WTC11 (cell line): ENCODE results near the gene SEC22C. TPM values are rescaled to one million over a fixed set of nuclear protein-coding genes. Genes with fewer than 3 reads are reported as not detected.
A peak's percentile ranks its signal among the peaks of the same experiment; 100 is the strongest.

Experiments used
- ATAC-seq: fragments of 200-7000 bp; cut with Tn5 transposase; 2 replicates; pipeline ENCODE4 v1.10.0; 2021; ENCODE audit warnings: mild to moderate bottlenecking, moderate library complexity
- CTCF ChIA-PET: fragments of 300-600 bp; sonication (Branson Sonifier 250); formaldehyde crosslinking; loops from one replicate; lab custom pipeline; 2021; ENCODE audit warnings: antibody characterized with exemption; lab: Charles Lee
- POLR2A ChIA-PET: fragments of 350-600 bp; sonication (Branson Sonifier 250); formaldehyde crosslinking; loops from one replicate; lab custom pipeline; 2021; ENCODE audit warnings: antibody characterized with exemption; lab: Charles Lee
- DNase-seq: peaks from one replicate; pipeline ENCODE4 v3.0.0; 2021; ENCODE audit warnings: low spot score
- H3K27ac Mint-ChIP-seq: 2 replicates; pipeline ENCODE4 v1.8.0; 2021; ENCODE audit warnings: mixed read lengths
- H3K27me3 Mint-ChIP-seq: 2 replicates; pipeline ENCODE4 v1.8.0; 2021; ENCODE audit warnings: low read depth, mild to moderate bottlenecking, moderate library complexity, mixed read lengths
- H3K36me3 Mint-ChIP-seq: 2 replicates; pipeline ENCODE4 v1.8.0; 2021; ENCODE audit warnings: mixed read lengths
- H3K4me1 Mint-ChIP-seq: 2 replicates; pipeline ENCODE4 v1.8.0; 2022; ENCODE audit warnings: mixed read lengths
- H3K4me3 Mint-ChIP-seq: 2 replicates; pipeline ENCODE4 v1.8.0; 2021; ENCODE audit warnings: mild to moderate bottlenecking, moderate library complexity, mixed read lengths
- H3K9me3 Mint-ChIP-seq: 2 replicates; pipeline ENCODE4 v1.8.0; 2021; ENCODE audit warnings: mixed read lengths
- CTCF ChIP-seq: fragments of 200-600 bp; IDR thresholded peaks from 2 replicates; pipeline ENCODE4 v1.8.0; 2022; ENCODE audit warnings: antibody characterized with exemption
- E2F1 ChIP-seq: sonication (generic); formaldehyde crosslinking; IDR thresholded peaks from 2 replicates; pipeline ENCODE4 v1.8.0; 2022; ENCODE audit warnings: mild to moderate bottlenecking, missing genetic modification reagents
- EMX1 ChIP-seq: fragments of 250-450 bp; sonication (Bioruptor Pico); IDR thresholded peaks from 2 replicates; pipeline ENCODE4 v1.8.0; 2021; ENCODE audit warnings: mild to moderate bottlenecking
- ESRRA ChIP-seq: sonication (generic); formaldehyde crosslinking; IDR thresholded peaks from 2 replicates; pipeline ENCODE4 v1.8.1; 2022; ENCODE audit warnings: mild to moderate bottlenecking, missing genetic modification reagents, borderline replicate concordance
- FOXK1 ChIP-seq: sonication (generic); formaldehyde crosslinking; IDR thresholded peaks from 2 replicates; pipeline ENCODE4 v1.8.0; 2022; ENCODE audit warnings: mild to moderate bottlenecking, moderate library complexity, missing genetic modification reagents
- GRHL2 ChIP-seq: fragments of 250-450 bp; sonication (Bioruptor Pico); IDR thresholded peaks from 2 replicates; pipeline ENCODE4 v1.8.0; 2022; ENCODE audit warnings: mild to moderate bottlenecking, moderate library complexity; ENCODE audit not compliant: insufficient replicate concordance, severe bottlenecking
- GTF2I ChIP-seq: fragments of 250-450 bp; sonication (Bioruptor Pico); conservative IDR thresholded peaks from 2 replicates; pipeline ENCODE4 v1.4.0; 2021; ENCODE audit warnings: mild to moderate bottlenecking
- KAT7 ChIP-seq: sonication (generic); formaldehyde crosslinking; IDR thresholded peaks from 2 replicates; pipeline ENCODE4 v1.8.1; 2023; ENCODE audit warnings: missing genetic modification reagents, mild to moderate bottlenecking, borderline replicate concordance
- PRRX2 ChIP-seq: fragments of 250-450 bp; sonication (Bioruptor Pico); IDR thresholded peaks from 2 replicates; pipeline ENCODE4 v1.8.0; 2021; ENCODE audit warnings: mild to moderate bottlenecking
- TEAD4 ChIP-seq: sonication (generic); formaldehyde crosslinking; IDR thresholded peaks from 2 replicates; pipeline ENCODE4 v1.8.0; 2022; ENCODE audit warnings: mild to moderate bottlenecking, missing genetic modification reagents
- ZNF219 ChIP-seq: sonication (generic); formaldehyde crosslinking; IDR thresholded peaks from 2 replicates; pipeline ENCODE4 v1.8.0; 2023; ENCODE audit warnings: missing genetic modification reagents, mild to moderate bottlenecking, borderline replicate concordance
- ZNF232 ChIP-seq: sonication (generic); formaldehyde crosslinking; IDR thresholded peaks from 2 replicates; pipeline ENCODE4 v1.8.0; 2022; ENCODE audit warnings: mild to moderate bottlenecking, missing genetic modification reagents
- ZNF317 ChIP-seq: sonication (generic); formaldehyde crosslinking; IDR thresholded peaks from 2 replicates; pipeline ENCODE4 v1.8.1; 2023; ENCODE audit warnings: low read depth, mild to moderate bottlenecking, moderate library complexity, missing genetic modification reagents, borderline replicate concordance
- ZNF425 ChIP-seq: fragments of 250-450 bp; sonication (Bioruptor Pico); conservative IDR thresholded peaks from 2 replicates; pipeline ENCODE4 v1.9.0; 2021; ENCODE audit warnings: mild to moderate bottlenecking
- total RNA-seq: library from RNA; stranded (reverse); gene quantifications from 3 replicates; pipeline ENCODE4 v1.2.3, GENCODE V29; 2021

The SEC22C gene
- total RNA-seq, 1 experiment from 2014 or later: 37.0 TPM

GRCh38 chr3:42549131-42549530 is 32.6 kb downstream of the SEC22C start:
- Mint-ChIP-seq H3K4me3 (no peak overlapping the region), H3K27me3 (no peaks in the 10 kb centered on the region), H3K4me1 (peaks cover 3% of the 10 kb centered on the region; the same call in 1 of the 2 replicates)
- no peak for ATAC-seq
- CTCF ChIA-PET: interaction anchor here (0.7 to 6.0 kb wide), 9 partner anchors 8 to 319 kb away, joined by 3 to 42 read pairs (median 3); partner anchors contain the start of gene VIPR1
- TF ChIP-seq TEAD4 (CRISPR knock-in tag): no peak
- TF ChIP-seq GTF2I: no peak
- no peak for TF ChIP-seq FOXK1 (CRISPR knock-in tag)
- TF ChIP-seq, all 79 proteins: peak for 0
- no peak for DNase-seq
- Mint-ChIP-seq H3K27ac (no peak overlapping the region), H3K9me3 (no peaks in the 10 kb centered on the region), H3K36me3 (peaks cover 23% of the 10 kb centered on the region)
- POLR2A ChIA-PET: no interaction called here

- peaks cover 9% of the 10 kb centered on the region for H3K36me3 Mint-ChIP-seq
- TF ChIP-seq CTCF (peak; percentile 98), KAT7 (no peak), ZNF232 (CRISPR knock-in tag) (no peak), ZNF425 (no peak), ESRRA (CRISPR knock-in tag) (no peak), PRRX2 (no peak), ZNF219 (CRISPR knock-in tag) (no peak)
- POLR2A ChIA-PET: interaction anchor here (0.5 to 1.0 kb wide), 3 partner anchors 45 to 258 kb away, joined by 3 to 4 read pairs (median 4); partner anchors contain the start of gene VIPR1
- H3K4me1 Mint-ChIP-seq: peaks cover 3% of the 10 kb centered on the region; the same call in 1 of the 2 replicates
- CTCF ChIA-PET: interaction anchor here (0.7 to 6.0 kb wide), 12 partner anchors 11 to 317 kb away, joined by 3 to 42 read pairs (median 4); partner anchors contain the start of gene VIPR1
- no peaks in the 10 kb centered on the region for H3K9me3 Mint-ChIP-seq
- peak; percentile 91 for ATAC-seq
- H3K27me3 Mint-ChIP-seq: no peaks in the 10 kb centered on the region
- DNase-seq: peak; percentile 83
- H3K4me3 Mint-ChIP-seq: no peak overlapping the region
- H3K27ac Mint-ChIP-seq: no peak overlapping the region
Observed at GRCh38 chr3:42547401-42547945, 34.3 kb downstream of the SEC22C start.

GRCh38 chr3:42546691-42547213 is 35.0 kb downstream of the SEC22C start:
- POLR2A ChIA-PET: interaction anchor here (1.0 kb wide), 1 partner anchor 44 kb away, joined by 3 read pairs; the partner anchor contains the start of gene VIPR1
- Mint-ChIP-seq H3K9me3 (no peaks in the 10 kb centered on the region), H3K27ac (no peak overlapping the region), H3K36me3 (peaks cover 4% of the 10 kb centered on the region), H3K4me1 (peaks cover 3% of the 10 kb centered on the region; the same call in 1 of the 2 replicates), H3K27me3 (no peaks in the 10 kb centered on the region), H3K4me3 (no peak overlapping the region)
- TF ChIP-seq GRHL2 (CRISPR knock-in tag): no peak
- no peak for TF ChIP-seq E2F1 (CRISPR knock-in tag)
- TF ChIP-seq ZNF317 (CRISPR knock-in tag): no peak
- TF ChIP-seq ESRRA (CRISPR knock-in tag): no peak
- TF ChIP-seq EMX1 (CRISPR knock-in tag): no peak
- ATAC-seq (no peak), DNase-seq (no peak)
- CTCF ChIA-PET: interaction anchor here (0.7 to 6.0 kb wide), 11 partner anchors 11 to 316 kb away, joined by 3 to 42 read pairs (median 5); partner anchors contain the start of gene VIPR1
